HepG2 (cell line): Measurements from ENCODE around the gene DHX16. TPM values are rescaled to one million over a fixed set of nuclear protein-coding genes. Genes with fewer than 3 reads are reported as not detected.

Experiments
- AGO2 ChIP-seq: fragments of 200-400 bp; formaldehyde crosslinking; optimal IDR thresholded peaks from 2 replicates; pipeline ENCODE3; 2017; ENCODE audit warnings: mild to moderate bottlenecking, low read depth, low read length, moderate library complexity
- ATF1 ChIP-seq: IDR thresholded peaks from 2 replicates; pipeline ENCODE4 v1.6.1; 2016; ENCODE audit warnings: mild to moderate bottlenecking, control low read depth
- HNRNPK ChIP-seq: fragments of 200-400 bp; formaldehyde crosslinking; IDR thresholded peaks from 2 replicates; pipeline ENCODE4 v1.6.1; 2018; ENCODE audit warnings: low read length, low read depth, moderate library complexity, mild to moderate bottlenecking; ENCODE audit not compliant: poor library complexity, severe bottlenecking
- HOXA3 ChIP-seq: sonication (generic); formaldehyde crosslinking; IDR thresholded peaks from 2 replicates; pipeline ENCODE4 v1.5.0; 2020; ENCODE audit warnings: missing genetic modification reagents
- IRF2 ChIP-seq: IDR thresholded peaks from 2 replicates; pipeline ENCODE4 v1.6.1; 2018; ENCODE audit warnings: missing genetic modification reagents, missing compliant biosample characterization
- LCORL ChIP-seq, 2 experiments: fragments of 450-650 bp in 1 of 2; sonication (generic) in 1 of 2; formaldehyde crosslinking in 1 of 2; IDR thresholded peaks; 2 replicates each; pipeline versions ENCODE4 v1.5.0 to v1.6.1; 2017 to 2020; ENCODE audit warnings: antibody characterized with exemption in 1 of 2, missing genetic modification reagents in 1 of 2
- MEF2D ChIP-seq: sonication (generic); formaldehyde crosslinking; IDR thresholded peaks from 2 replicates; pipeline ENCODE4 v1.5.1; 2020; ENCODE audit warnings: mild to moderate bottlenecking, missing genetic modification reagents
- PCBP2 ChIP-seq: fragments of 200-400 bp; formaldehyde crosslinking; optimal IDR thresholded peaks from 2 replicates; pipeline ENCODE3; 2018; ENCODE audit warnings: low read length, low read depth; ENCODE audit not compliant: poor library complexity, severe bottlenecking
- PHF20 ChIP-seq: sonication (generic); formaldehyde crosslinking; IDR thresholded peaks from 2 replicates; pipeline ENCODE4 v1.5.0; 2020; ENCODE audit warnings: mild to moderate bottlenecking, missing genetic modification reagents
- PITX1 ChIP-seq: sonication (generic); formaldehyde crosslinking; IDR thresholded peaks from 2 replicates; pipeline ENCODE4 v1.5.1; 2020; ENCODE audit warnings: mild to moderate bottlenecking, missing genetic modification reagents
- POLR2AphosphoS2 ChIP-seq: IDR thresholded peaks from 2 replicates; pipeline ENCODE4 v1.6.1; 2011; ENCODE audit warnings: low read depth, low read length, improper control_type of control experiment
- POLR2AphosphoS5 ChIP-seq: IDR thresholded peaks from 2 replicates; pipeline ENCODE4 v1.6.1; 2012; ENCODE audit warnings: low read depth, low read length
- SETDB1 ChIP-seq: sonication (generic); formaldehyde crosslinking; IDR thresholded peaks from 2 replicates; pipeline ENCODE4 v1.5.1; 2020; ENCODE audit warnings: missing genetic modification reagents, mild to moderate bottlenecking, borderline replicate concordance
- TEAD3 ChIP-seq: optimal IDR thresholded peaks from 2 replicates; pipeline ENCODE3; 2016; ENCODE audit warnings: borderline replicate concordance
- ZKSCAN8 ChIP-seq: IDR thresholded peaks from 2 replicates; pipeline ENCODE4 v1.6.1; 2016; ENCODE audit warnings: borderline replicate concordance, missing genetic modification reagents, missing compliant biosample characterization
- ZNF382 ChIP-seq: sonication (generic); formaldehyde crosslinking; IDR thresholded peaks from 2 replicates; pipeline ENCODE4 v1.5.0; 2020; ENCODE audit warnings: missing genetic modification reagents, mild to moderate bottlenecking, borderline replicate concordance
- ZNF431 ChIP-seq: sonication (generic); formaldehyde crosslinking; IDR thresholded peaks from 2 replicates; pipeline ENCODE4 v1.9.0; 2022; ENCODE audit warnings: missing genetic modification reagents, low read depth, mild to moderate bottlenecking, borderline replicate concordance
- ZNF451 ChIP-seq: sonication (generic); formaldehyde crosslinking; IDR thresholded peaks from 2 replicates; pipeline ENCODE4 v1.5.0; 2020; ENCODE audit warnings: mild to moderate bottlenecking, missing genetic modification reagents
- polyA plus RNA-seq, 8 experiments: library from polyadenylated mRNA; depleted of rRNA in 3 of 8; stranded (reverse) in 7 of 8; unstranded in 1 of 8; fragments of >200 nt; fragmentation: Illumina TruSeq in 4 of 8; extraction: Trizol in 4 of 8; gene quantifications; 2 replicates each; pipeline versions ENCODE4 v1.2.1 to v1.2.3, GENCODE V29; 2011 to 2016; ENCODE audit warnings: low read depth in 4 of 8, missing spikeins in 1 of 8, mixed read lengths in 1 of 8; ENCODE audit not compliant: insufficient read depth in 1 of 8
- total RNA-seq, 5 experiments: library from RNA; depleted of rRNA; stranded (reverse); fragments of >200 nt; fragmentation: Illumina TruSeq; extraction: Trizol; gene quantifications; 2 replicates each; pipeline ENCODE4 v1.2.3, GENCODE V29; 2016; ENCODE audit warnings: low read depth in 1 of 5
- TF ChIP-seq, protein P1 (sequence below): sonication (generic); formaldehyde crosslinking; IDR thresholded peaks from 2 replicates; pipeline ENCODE4 v1.4.0; 2020; ENCODE audit warnings: low read depth, mild to moderate bottlenecking, missing genetic modification reagents
- TF ChIP-seq, protein P2 (sequence below): sonication (generic); formaldehyde crosslinking; IDR thresholded peaks from 2 replicates; pipeline ENCODE4 v1.5.1; 2020; ENCODE audit warnings: mild to moderate bottlenecking, missing genetic modification reagents
- TF ChIP-seq, protein P3 (sequence below): sonication (generic); formaldehyde crosslinking; IDR thresholded peaks from 2 replicates; pipeline ENCODE4 v1.5.1; 2020; ENCODE audit warnings: mild to moderate bottlenecking, moderate library complexity, missing genetic modification reagents
- TF ChIP-seq, protein P4 (sequence below), 2 experiments: fragments of 450-650 bp in 1 of 2; sonication (generic) in 1 of 2; formaldehyde crosslinking; IDR thresholded peaks; 2 replicates each; pipeline versions ENCODE4 v1.5.0 to v1.8.0; 2020 to 2022; ENCODE audit warnings: mild to moderate bottlenecking in 1 of 2, missing genetic modification reagents in 1 of 2

DHX16 gene
- total and polyA plus RNA-seq, 2 of the 13 experiments (the other 11 are each of a cell fraction or from before 2014, with no cell fraction given), result 57.0 to 58.5 TPM

DNA sequence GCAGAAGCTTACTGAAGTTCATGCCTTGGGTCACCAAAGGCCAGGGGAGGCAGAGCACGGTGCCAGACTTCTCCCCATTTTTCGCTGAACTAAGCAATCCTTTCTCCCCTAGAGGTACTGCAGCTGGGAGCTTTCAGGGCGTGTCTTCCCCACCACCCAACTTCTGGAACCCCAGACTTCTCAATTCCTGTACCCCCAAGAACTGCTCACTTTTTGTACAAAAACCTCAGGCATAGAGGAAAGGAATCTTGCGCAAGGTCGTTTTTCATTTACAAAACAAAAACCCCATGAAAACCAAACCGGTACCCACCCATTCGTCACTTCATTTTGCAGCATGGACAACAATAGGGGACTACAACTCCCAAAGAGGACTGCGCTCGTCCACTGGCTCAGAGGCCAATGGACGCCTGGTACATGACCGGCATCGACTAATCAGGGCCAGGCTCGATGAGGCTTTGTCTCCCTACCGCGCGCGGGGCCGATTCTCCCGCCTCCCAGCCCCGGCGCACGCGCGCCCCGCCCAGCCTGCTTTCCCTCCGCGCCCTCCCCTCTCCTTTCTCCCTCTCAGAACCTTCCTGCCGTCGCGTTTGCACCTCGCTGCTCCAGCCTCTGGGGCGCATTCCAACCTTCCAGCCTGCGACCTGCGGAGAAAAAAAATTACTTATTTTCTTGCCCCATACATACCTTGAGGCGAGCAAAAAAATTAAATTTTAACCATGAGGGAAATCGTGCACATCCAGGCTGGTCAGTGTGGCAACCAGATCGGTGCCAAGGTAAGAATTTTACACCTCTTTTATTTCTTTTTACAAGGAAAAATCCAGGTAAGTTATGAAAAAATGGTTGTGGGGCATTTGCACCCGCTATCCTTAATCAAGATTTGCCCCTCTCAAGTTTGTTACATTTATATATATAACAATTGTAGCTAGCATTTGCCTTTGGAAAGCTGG, 47.3 kb upstream of the DHX16 start, which contains the start of gene TUBB (continued):
- TF ChIP-seq, protein P1, sequence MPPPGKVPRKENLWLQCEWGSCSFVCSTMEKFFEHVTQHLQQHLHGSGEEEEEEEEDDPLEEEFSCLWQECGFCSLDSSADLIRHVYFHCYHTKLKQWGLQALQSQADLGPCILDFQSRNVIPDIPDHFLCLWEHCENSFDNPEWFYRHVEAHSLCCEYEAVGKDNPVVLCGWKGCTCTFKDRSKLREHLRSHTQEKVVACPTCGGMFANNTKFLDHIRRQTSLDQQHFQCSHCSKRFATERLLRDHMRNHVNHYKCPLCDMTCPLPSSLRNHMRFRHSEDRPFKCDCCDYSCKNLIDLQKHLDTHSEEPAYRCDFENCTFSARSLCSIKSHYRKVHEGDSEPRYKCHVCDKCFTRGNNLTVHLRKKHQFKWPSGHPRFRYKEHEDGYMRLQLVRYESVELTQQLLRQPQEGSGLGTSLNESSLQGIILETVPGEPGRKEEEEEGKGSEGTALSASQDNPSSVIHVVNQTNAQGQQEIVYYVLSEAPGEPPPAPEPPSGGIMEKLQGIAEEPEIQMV, result no peak
- TF ChIP-seq POLR2AphosphoS2 (peak; percentile 67; the same call in 1 of the 2 replicates), PHF20 (CRISPR knock-in tag) (peak; percentile 59), SETDB1 (CRISPR knock-in tag) (no peak), PCBP2 (peak; percentile 53), AGO2 (no peak), MEF2D (CRISPR knock-in tag) (peak; percentile 72; the same call in 1 of the 2 replicates), HNRNPK (no peak), POLR2AphosphoS5 (peak; percentile 99), PITX1 (CRISPR knock-in tag) (peak; percentile 59; the same call in 1 of the 2 replicates), ZNF431 (CRISPR knock-in tag) (no peak), ZNF451 (CRISPR knock-in tag) (no peak), ZNF382 (CRISPR knock-in tag) (no peak), HOXA3 (CRISPR knock-in tag) (peak; percentile 84; the same call in 1 of the 2 replicates), LCORL (IDR thresholded peaks at IDR 0.05) (no peak), LCORL (CRISPR knock-in tag; IDR thresholded peaks at IDR 0.05) (peak; percentile 60), ATF1 (peak; percentile 78), IRF2 (peak; percentile 88), ZKSCAN8 (no peak), TEAD3 (CRISPR knock-in tag) (peak; percentile 88)
- TF ChIP-seq, protein P2, sequence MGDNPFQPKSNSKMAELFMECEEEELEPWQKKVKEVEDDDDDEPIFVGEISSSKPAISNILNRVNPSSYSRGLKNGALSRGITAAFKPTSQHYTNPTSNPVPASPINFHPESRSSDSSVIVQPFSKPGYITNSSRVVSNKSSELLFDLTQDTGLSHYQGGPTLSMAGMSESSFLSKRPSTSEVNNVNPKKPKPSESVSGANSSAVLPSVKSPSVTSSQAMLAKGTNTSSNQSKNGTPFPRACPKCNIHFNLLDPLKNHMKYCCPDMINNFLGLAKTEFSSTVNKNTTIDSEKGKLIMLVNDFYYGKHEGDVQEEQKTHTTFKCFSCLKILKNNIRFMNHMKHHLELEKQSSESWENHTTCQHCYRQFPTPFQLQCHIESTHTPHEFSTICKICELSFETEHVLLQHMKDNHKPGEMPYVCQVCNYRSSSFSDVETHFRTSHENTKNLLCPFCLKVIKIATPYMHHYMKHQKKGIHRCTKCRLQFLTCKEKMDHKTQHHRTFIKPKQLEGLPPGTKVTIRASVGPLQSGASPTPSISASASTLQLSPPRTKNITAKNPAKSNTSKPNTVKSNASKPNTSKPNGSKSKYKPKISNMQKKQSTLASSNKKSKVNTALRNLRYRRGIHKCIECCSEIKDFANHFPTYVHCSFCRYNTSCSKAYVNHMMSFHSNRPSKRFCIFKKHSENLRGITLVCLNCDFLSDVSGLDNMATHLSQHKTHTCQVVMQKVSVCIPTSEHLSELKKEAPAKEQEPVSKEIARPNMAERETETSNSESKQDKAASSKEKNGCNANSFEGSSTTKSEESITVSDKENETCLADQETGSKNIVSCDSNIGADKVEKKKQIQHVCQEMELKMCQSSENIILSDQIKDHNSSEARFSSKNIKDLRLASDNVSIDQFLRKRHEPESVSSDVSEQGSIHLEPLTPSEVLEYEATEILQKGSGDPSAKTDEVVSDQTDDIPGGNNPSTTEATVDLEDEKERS (CRISPR knock-in tag), result peak; percentile 57; the same call in 1 of the 2 replicates
- TF ChIP-seq, protein P3, sequence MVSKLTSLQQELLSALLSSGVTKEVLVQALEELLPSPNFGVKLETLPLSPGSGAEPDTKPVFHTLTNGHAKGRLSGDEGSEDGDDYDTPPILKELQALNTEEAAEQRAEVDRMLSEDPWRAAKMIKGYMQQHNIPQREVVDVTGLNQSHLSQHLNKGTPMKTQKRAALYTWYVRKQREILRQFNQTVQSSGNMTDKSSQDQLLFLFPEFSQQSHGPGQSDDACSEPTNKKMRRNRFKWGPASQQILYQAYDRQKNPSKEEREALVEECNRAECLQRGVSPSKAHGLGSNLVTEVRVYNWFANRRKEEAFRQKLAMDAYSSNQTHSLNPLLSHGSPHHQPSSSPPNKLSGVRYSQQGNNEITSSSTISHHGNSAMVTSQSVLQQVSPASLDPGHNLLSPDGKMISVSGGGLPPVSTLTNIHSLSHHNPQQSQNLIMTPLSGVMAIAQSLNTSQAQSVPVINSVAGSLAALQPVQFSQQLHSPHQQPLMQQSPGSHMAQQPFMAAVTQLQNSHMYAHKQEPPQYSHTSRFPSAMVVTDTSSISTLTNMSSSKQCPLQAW (CRISPR knock-in tag), result no peak; the same call in none of the 2 replicates
- TF ChIP-seq, protein P4, sequence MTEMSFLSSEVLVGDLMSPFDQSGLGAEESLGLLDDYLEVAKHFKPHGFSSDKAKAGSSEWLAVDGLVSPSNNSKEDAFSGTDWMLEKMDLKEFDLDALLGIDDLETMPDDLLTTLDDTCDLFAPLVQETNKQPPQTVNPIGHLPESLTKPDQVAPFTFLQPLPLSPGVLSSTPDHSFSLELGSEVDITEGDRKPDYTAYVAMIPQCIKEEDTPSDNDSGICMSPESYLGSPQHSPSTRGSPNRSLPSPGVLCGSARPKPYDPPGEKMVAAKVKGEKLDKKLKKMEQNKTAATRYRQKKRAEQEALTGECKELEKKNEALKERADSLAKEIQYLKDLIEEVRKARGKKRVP (CRISPR knock-in tag; IDR thresholded peaks at IDR 0.05), result no peak
